Measurements from ENCODE around the gene LPP. TPM values are rescaled to one million over a fixed set of nuclear protein-coding genes. Genes with fewer than 3 reads are reported as not detected.

LPP gene
- total and polyA plus RNA-seq, 9 of the 15 experiments (the other 6 are each of a cell fraction or from before 2014, with no cell fraction given) = 0.07 to 0.18 TPM; not detected in 7

- CTCF ChIA-PET (ENCODE audit: low intra/inter-chr PET ratio) = no interaction called here
- no peak overlapping the region for H3K27ac ChIP-seq (ENCODE audit: extremely low read depth, low read depth, low read length)
- in situ Hi-C loops (cut with MboI) (no loop called here), intact Hi-C loops (cut with micrococcal nuclease) (no loop called here)
- H3K4me1 ChIP-seq (replicated peaks in 1 of 2; ENCODE audit: control insufficient read depth in 2 of 2, insufficient read depth in 2 of 2, low read length in 2 of 2) = no peaks in the 10 kb centered on the region
- no peaks in the 10 kb centered on the region for H3K79me2 ChIP-seq (ENCODE audit: control insufficient read depth, insufficient read depth, low read length)
- H3K9ac ChIP-seq (ENCODE audit: insufficient read depth in 1 of 2, low read depth in 2 of 2, low read length in 2 of 2) = no peak overlapping the region
- no peak overlapping the region for H3K4me2 ChIP-seq (ENCODE audit: insufficient read depth, low read length)
- H3K9me3 ChIP-seq (replicated peaks; ENCODE audit: control insufficient read depth, insufficient read depth, low read depth, low read length) = no peaks in the 10 kb centered on the region; the same call in 1 of the 2 replicates
- no peaks in the 10 kb centered on the region for H3K36me3 ChIP-seq (ENCODE audit: control insufficient read depth, insufficient read depth, low read length)
- TF ChIP-seq ZNF589 (CRISPR knock-in tag; IDR thresholded peaks at IDR 0.05; ENCODE audit: low read depth) (no peak), ZNF217 (CRISPR knock-in tag; IDR thresholded peaks at IDR 0.05) (no peak), SRF (CRISPR knock-in tag; IDR thresholded peaks at IDR 0.05) (no peak), ZNF175 (CRISPR knock-in tag; IDR thresholded peaks at IDR 0.05; ENCODE audit: low read depth) (no peak), PBX2 (CRISPR knock-in tag; IDR thresholded peaks at IDR 0.05; ENCODE audit: low read depth) (no peak), PBX2 (tag; conservative IDR thresholded peaks at IDR 0.05; ENCODE audit: low read depth) (no peak), TCF3 (CRISPR knock-in tag; IDR thresholded peaks at IDR 0.05) (no peak), ZNF75A (CRISPR knock-in tag; IDR thresholded peaks at IDR 0.05) (no peak), ZNF140 (CRISPR knock-in tag; IDR thresholded peaks at IDR 0.05) (no peak), ZFP30 (CRISPR knock-in tag; IDR thresholded peaks at IDR 0.05; ENCODE audit: borderline replicate concordance) (no peak), EHMT2 (IDR thresholded peaks at IDR 0.05) (no peak), ASH1L (IDR thresholded peaks at IDR 0.05; ENCODE audit: borderline replicate concordance, low read depth, partially characterized antibody) (no peak)
- TF ChIP-seq, protein P1, sequence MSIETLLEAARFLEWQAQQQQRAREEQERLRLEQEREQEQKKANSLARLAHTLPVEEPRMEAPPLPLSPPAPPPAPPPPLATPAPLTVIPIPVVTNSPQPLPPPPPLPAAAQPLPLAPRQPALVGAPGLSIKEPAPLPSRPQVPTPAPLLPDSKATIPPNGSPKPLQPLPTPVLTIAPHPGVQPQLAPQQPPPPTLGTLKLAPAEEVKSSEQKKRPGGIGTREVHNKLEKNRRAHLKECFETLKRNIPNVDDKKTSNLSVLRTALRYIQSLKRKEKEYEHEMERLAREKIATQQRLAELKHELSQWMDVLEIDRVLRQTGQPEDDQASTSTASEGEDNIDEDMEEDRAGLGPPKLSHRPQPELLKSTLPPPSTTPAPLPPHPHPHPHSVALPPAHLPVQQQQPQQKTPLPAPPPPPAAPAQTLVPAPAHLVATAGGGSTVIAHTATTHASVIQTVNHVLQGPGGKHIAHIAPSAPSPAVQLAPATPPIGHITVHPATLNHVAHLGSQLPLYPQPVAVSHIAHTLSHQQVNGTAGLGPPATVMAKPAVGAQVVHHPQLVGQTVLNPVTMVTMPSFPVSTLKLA (conservative IDR thresholded peaks at IDR 0.05) = no peak
- TF ChIP-seq, protein P2, sequence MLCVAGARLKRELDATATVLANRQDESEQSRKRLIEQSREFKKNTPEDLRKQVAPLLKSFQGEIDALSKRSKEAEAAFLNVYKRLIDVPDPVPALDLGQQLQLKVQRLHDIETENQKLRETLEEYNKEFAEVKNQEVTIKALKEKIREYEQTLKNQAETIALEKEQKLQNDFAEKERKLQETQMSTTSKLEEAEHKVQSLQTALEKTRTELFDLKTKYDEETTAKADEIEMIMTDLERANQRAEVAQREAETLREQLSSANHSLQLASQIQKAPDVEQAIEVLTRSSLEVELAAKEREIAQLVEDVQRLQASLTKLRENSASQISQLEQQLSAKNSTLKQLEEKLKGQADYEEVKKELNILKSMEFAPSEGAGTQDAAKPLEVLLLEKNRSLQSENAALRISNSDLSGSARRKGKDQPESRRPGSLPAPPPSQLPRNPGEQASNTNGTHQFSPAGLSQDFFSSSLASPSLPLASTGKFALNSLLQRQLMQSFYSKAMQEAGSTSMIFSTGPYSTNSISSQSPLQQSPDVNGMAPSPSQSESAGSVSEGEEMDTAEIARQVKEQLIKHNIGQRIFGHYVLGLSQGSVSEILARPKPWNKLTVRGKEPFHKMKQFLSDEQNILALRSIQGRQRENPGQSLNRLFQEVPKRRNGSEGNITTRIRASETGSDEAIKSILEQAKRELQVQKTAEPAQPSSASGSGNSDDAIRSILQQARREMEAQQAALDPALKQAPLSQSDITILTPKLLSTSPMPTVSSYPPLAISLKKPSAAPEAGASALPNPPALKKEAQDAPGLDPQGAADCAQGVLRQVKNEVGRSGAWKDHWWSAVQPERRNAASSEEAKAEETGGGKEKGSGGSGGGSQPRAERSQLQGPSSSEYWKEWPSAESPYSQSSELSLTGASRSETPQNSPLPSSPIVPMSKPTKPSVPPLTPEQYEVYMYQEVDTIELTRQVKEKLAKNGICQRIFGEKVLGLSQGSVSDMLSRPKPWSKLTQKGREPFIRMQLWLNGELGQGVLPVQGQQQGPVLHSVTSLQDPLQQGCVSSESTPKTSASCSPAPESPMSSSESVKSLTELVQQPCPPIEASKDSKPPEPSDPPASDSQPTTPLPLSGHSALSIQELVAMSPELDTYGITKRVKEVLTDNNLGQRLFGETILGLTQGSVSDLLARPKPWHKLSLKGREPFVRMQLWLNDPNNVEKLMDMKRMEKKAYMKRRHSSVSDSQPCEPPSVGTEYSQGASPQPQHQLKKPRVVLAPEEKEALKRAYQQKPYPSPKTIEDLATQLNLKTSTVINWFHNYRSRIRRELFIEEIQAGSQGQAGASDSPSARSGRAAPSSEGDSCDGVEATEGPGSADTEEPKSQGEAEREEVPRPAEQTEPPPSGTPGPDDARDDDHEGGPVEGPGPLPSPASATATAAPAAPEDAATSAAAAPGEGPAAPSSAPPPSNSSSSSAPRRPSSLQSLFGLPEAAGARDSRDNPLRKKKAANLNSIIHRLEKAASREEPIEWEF (CRISPR knock-in tag; IDR thresholded peaks at IDR 0.05) = no peak
- no peak overlapping the region for H2AFZ ChIP-seq (ENCODE audit: low read depth, low read length)
- FAIRE-seq (no peak), DNase-seq (ENCODE audit: extremely low read depth in 1 of 4, low spot score in 3 of 4) (no peak), ATAC-seq (no peak)
- WGBS (ENCODE audit: insufficient coverage, low coverage, missing lambda C conversion rate) = under 1% methylated on average over 8 of the region's 8 CpGs
- no peaks in the 10 kb centered on the region for H3K27me3 ChIP-seq (ENCODE audit: control insufficient read depth in 2 of 2, insufficient read depth in 2 of 2, low read length in 2 of 2)
- no peaks in the 10 kb centered on the region for H4K20me1 ChIP-seq (replicated peaks; ENCODE audit: control insufficient read depth, insufficient read depth, low read length)
- POLR2A ChIA-PET = no interaction called here
- H3K4me3 ChIP-seq = no peak overlapping the region
- BruUV-seq (replicated peaks) = no TSS peak
- no peaks in the 10 kb centered on the region for H3K9me1 ChIP-seq (ENCODE audit: control insufficient read depth, insufficient read depth, low read length)
Observed at GRCh38 chr3:188824566-188824965, 670.6 kb downstream of the LPP start.

All from K562 (cell line).